Stimulated activated CD4-positive, alpha-beta T cell treated with anti-CD3 and anti-CD28 coated beads, Interleukin-4, amount 100 ng/mL, for 1 hour (primary cell): Measurements from ENCODE around the gene APOBEC3C.
"Not testable (repeated sequence)": the region's sequence is repeated elsewhere in the genome, so short reads cannot be mapped to it uniquely, and the experiment has no call there.

Experiments
- DNase-seq: peaks from one replicate; pipeline ENCODE4 v3.0.0-alpha.2; 2020

The APOBEC3C gene

GRCh38 chr22:39013942-39014722 is at the start of gene APOBEC3C:
Gene APOBEC3C (plus strand): TSS chr22:39014257. CDS start chr22:39014363, 106 bp downstream.
- peak; percentile 72 for DNase-seq

- no peak for DNase-seq
Observed at GRCh38 chr22:38964306-38964705, 49.8 kb upstream of the APOBEC3C start.

GRCh38 chr22:38964989-38965388 is 49.1 kb upstream of the APOBEC3C start:
- no peak for DNase-seq

GRCh38 chr22:38965614-38966379 is 48.3 kb upstream of the APOBEC3C start:
- DNase-seq: no peak

GRCh38 chr22:38966380-38966702 is 47.7 kb upstream of the APOBEC3C start:
- DNase-seq: no peak

- no peak for DNase-seq
Observed at GRCh38 chr22:38966942-38967341, 47.1 kb upstream of the APOBEC3C start.

GRCh38 chr22:38967451-38968450 is 46.3 kb upstream of the APOBEC3C start:
- no peak for DNase-seq

GRCh38 chr22:38968801-38969200 is 45.3 kb upstream of the APOBEC3C start:
- DNase-seq: no peak

GRCh38 chr22:38970551-38970950 is 43.5 kb upstream of the APOBEC3C start:
- no peak for DNase-seq

- DNase-seq: no peak
Observed at GRCh38 chr22:38971202-38971601, 42.9 kb upstream of the APOBEC3C start.

GRCh38 chr22:38971791-38972190 is 42.3 kb upstream of the APOBEC3C start:
- no peak for DNase-seq

- DNase-seq: no peak
Observed at GRCh38 chr22:38972558-38972957, 41.5 kb upstream of the APOBEC3C start.

- peak; percentile 60 for DNase-seq
Observed at GRCh38 chr22:38973289-38974169, 40.5 kb upstream of the APOBEC3C start.

- DNase-seq: no peak
Observed at GRCh38 chr22:38974170-38974825, 39.8 kb upstream of the APOBEC3C start.

GRCh38 chr22:38974826-38975175 is 39.3 kb upstream of the APOBEC3C start:
- no peak for DNase-seq

GRCh38 chr22:38977289-38977688 is 36.8 kb upstream of the APOBEC3C start:
- not testable (repeated sequence) for DNase-seq

GRCh38 chr22:38980587-38980986 is 33.5 kb upstream of the APOBEC3C start:
- not testable (repeated sequence) for DNase-seq

- DNase-seq: no peak
Observed at GRCh38 chr22:38981005-38981991, 32.8 kb upstream of the APOBEC3C start.

GRCh38 chr22:38981992-38982927 is 31.8 kb upstream of the APOBEC3C start, which contains the start of gene APOBEC3B:
Gene APOBEC3B (plus strand): TSS chr22:38982347. CDS start chr22:38982454, 107 bp downstream.
- DNase-seq: peak; percentile 55
